ENCODE measurements around the gene ATRN.
"Not testable (repeated sequence)": the region's sequence is repeated elsewhere in the genome, so short reads cannot be mapped to it uniquely, and the experiment has no call there.

The ATRN gene

GRCh38 chr20:3510110-3510509, 39.3 kb downstream of the ATRN start:
- no peak overlapping the region for H3K27ac ChIP-seq
- DNase-seq (ENCODE audit: low read depth, low spot score), result no peak

GRCh38 chr20:3512239-3512638, 41.4 kb downstream of the ATRN start:
- DNase-seq (ENCODE audit: low read depth, low spot score); H3K27ac ChIP-seq: not testable (repeated sequence)

DNA sequence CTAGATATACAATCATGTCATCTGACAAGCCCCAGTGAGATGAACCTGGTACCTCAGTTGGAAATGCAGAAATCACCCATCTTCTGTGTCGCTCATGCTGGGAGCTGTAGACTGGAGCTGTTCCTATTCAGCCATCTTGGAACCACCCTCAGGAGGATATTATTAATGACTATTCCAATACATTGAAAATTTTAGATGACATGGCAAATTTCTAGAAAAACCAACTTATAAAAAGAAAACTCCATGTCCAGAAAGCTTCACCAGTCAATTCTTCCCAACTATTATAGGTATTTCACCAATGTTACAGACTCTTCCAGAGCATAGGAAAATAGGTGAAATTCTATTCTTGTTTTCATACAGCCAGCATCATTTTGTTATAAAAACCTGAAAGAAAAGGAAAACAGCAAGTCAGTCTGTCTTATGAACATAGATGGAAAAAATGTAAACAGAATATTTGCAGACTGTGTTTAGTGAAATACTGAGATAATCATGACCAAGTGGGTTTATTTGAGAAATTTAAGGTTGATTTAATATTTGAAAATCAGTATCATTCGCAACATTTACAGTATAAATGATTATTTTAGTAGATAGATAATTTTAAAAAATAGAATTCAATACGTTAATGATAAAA, 43.3 kb downstream of the ATRN start:
- no peak overlapping the region for H3K27ac ChIP-seq
- DNase-seq (ENCODE audit: low read depth, low spot score), result no peak

- no peak for DNase-seq (ENCODE audit: low read depth, low spot score)
Measured at GRCh38 chr20:3515379-3516170, 44.8 kb downstream of the ATRN start.

GRCh38 chr20:3521852-3522740, 51.3 kb downstream of the ATRN start:
- DNase-seq (ENCODE audit: low read depth, low spot score), result no peak

More at GRCh38 chr20:3515379-3516170, 44.8 kb downstream of the ATRN start:
- H3K27ac ChIP-seq, result no peak overlapping the region

DNA sequence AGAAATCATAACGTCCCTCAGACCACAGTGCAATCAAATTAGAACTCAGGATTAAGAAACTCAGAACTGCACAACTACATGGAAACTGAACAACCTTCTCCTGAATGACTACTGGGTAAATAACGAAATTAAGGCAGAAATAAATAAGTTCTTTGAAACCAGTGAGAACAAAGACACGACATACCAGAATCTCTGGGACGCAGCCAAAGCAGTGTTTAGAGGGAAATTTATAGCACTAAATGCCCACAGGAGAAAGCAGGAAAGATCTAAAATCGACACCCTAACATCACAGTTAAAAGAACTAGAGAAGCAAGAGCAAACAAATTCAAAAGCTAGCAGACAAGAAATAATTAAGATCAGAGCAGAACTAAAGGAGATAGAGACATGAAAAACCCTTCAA, 53.9 kb downstream of the ATRN start:
- not testable (repeated sequence) for H3K27ac ChIP-seq; DNase-seq (ENCODE audit: low read depth, low spot score)

More at GRCh38 chr20:3521852-3522740, 51.3 kb downstream of the ATRN start:
- H3K27ac ChIP-seq, result no peak overlapping the region

GRCh38 chr20:3532089-3532615, 61.3 kb downstream of the ATRN start:
- no peak overlapping the region for H3K27ac ChIP-seq
- no peak for DNase-seq (ENCODE audit: low read depth, low spot score)

DNA sequence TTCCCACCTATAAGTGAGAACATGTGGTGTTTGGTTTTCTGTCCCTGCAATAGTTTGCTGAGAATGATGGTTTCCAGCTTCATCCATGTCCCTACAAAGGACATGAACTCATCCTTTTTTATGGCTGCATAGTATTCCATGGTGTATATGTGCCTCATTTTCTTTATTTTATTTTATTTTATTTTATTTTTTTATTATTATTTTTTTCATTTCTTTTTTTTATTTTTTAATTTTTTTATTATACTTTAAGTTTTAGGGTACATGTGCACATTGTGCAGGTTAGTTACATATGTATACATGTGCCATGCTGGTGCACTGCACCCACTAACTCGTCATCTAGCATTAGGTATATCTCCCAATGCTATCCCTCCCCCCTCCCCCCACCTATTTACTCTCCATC, 66.9 kb downstream of the ATRN start:
- H3K27ac ChIP-seq; DNase-seq (ENCODE audit: low read depth, low spot score): not testable (repeated sequence)

DNA sequence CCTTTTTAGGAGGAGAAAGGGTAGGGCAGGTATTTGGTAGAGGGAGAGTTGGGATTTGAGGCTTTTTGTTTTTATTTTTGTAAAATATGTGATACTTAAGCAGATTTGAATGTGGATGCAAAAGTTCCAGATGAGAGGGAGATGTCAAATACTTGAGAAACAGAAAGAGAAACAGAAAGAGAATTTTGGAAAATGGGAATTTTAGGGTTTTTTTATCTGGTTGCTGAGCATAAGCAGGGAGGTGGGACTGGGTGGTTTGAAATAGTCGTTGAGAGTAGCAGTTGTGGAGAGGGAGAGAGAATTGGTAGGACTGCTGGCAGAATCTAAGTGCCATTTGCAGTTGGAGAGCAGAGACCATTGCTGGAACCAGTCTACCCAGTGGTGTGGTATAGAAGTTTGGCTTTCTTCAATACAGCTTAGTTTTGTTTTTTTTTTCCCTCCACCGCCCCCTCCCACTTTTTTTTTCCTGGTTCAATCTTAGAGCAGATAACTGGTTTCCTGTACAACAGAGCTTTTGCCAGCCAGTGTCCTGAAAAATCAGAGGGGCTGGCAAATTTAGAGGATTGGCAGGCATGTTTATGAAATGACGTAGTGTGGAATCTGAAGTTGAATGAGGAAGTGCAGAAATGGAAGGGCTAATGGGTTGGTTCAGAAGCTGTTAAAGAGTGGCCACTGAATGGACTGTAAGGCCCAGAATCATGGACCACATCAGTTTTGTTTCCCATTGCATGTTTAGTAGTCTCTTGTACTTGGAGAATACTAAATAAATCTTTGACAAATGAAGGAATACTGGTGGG, 68.7 kb downstream of the ATRN start:
- H3K27ac ChIP-seq, result no peak overlapping the region
- DNase-seq (ENCODE audit: low read depth, low spot score), result no peak

- DNase-seq (ENCODE audit: low read depth, low spot score), result no peak
- H3K27ac ChIP-seq, result peak overlapping the region; percentile 96
Measured at GRCh38 chr20:3541887-3542721, 71.3 kb downstream of the ATRN start.

DNA sequence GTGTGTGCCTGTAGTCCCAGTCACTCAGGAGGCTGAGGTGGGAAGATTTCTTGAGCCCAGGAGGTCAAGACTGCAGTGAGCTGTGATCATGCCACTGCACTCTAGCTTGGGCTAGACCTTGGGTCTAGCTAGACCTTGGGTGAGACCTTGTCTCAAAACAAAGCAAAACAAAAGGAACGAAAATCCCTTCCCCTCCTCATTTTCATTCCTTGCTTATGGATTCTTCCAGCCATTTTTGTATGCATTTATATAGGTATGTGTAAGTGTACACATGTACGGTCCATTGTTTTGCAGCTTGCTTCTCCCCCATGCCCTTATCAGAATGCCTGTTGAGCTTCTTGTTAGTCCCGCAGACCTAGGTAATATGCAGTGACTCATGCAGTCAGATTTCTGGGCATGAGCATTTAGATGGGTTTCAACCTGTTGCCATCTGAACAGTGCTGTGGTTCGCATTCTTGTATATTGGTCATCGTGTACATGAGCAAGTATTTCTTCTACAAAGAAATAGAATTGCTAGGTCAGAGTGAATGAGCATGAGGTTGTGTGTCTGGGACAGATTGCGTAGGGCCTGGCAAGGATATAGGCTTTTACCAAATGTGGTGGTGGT, 73.2 kb downstream of the ATRN start:
- peak overlapping the region; percentile 96 for H3K27ac ChIP-seq
- peak; percentile 100 for DNase-seq (ENCODE audit: low read depth, low spot score)

DNA sequence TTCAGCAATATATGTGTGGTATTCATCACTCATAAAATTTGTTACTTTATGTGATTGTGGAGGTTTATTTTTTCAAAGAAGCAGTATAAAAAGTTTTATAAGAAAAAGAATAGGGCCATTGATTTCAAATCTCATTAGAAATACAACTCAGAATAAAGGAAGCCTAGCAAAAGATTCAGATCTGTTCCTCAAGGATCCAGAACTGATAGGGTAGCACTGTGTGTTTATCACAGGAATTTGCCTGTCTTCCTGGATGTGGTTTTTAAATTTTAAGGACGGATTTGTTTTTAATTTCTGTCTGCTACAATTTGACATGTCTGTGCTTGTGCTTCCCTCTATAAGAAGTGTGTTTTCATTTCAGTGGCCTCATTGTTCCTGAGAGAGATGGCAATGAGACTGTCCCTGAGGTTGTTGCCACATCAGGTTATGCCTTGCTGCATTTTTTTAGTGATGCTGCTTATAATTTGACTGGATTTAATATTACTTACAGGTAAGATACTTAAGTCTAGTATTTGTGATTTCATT, 74.6 kb downstream of the ATRN start:
- DNase-seq (ENCODE audit: low read depth, low spot score), result peak; percentile 16
- H3K27ac ChIP-seq, result peak overlapping the region; percentile 96

DNA sequence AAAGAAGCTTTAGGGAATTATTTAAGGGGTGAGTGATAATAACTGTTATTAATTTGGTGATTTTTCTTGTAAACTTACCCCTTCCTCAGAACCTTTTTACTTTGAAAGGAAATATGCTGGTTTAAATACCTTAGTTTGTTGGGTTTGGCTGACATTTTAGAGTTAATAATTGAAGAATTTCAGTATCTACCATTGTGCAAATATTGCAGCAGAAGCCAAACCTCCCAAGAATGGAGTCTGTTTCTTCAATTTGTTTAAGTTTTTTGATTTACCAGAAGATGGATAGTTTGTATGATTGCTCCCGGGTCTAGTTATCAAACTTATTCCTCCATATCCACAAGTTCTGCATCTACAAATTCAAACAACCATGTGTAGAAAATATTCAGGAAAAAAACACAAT, 77.1 kb downstream of the ATRN start:
- no peak overlapping the region for H3K27ac ChIP-seq
- DNase-seq (ENCODE audit: low read depth, low spot score), result no peak

DNA sequence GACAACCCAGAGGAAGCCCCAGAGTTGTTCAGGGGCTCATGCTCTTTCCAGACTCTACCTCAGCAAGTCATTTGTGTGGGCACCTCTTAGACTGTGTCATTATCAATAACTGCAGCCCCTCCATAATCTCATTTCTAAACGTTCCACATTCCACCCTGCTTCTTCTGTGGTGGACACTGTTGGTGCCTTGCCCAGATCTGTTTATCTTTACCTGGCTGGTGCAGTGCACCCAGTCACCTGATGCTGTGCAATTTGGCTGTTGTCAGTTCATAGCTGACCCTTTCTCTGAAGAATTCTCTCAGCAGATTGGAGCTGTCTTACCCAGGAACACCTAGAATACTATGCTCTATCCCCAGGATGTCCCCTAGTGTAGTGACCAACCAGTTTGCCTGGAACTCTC, 80.0 kb downstream of the ATRN start:
- no peak for DNase-seq (ENCODE audit: low read depth, low spot score)
- H3K27ac ChIP-seq, result no peak overlapping the region

DNA sequence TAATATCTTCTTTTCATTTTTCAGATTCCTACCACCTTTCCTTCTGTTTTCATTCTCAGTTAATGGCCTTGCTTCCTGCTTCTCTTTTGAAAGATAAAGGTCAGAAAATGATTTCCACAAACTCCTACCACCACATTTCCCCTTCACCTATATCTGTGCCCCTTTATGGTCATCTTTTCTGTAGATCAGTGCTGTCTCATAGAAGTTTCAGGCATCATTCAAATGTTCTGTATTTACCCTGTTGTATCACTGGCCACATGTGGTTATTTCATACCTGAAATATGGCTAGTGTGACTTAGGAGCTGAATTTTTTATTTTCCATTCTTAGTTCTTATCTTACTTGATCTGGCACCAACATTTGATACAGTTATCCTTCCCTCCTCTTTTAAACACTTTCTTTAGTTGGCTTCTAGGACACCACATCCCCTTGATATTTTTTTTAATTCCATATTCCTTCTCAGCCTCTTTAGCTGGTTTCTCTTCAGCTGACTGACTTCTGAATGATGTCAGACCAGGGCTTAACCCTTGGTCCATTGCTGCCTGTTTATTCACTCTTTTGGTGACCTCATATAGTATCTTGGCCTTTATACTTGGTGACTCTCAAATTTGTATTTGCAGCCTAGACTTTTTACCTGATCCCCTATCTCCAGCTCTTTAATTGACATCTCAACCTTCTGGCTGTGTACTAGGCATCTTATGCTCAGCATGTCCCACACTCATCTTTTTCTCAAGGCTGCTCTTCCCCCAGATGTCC, 81.0 kb downstream of the ATRN start:
- no peak overlapping the region for H3K27ac ChIP-seq
- DNase-seq (ENCODE audit: low read depth, low spot score), result no peak

GRCh38 chr20:3553663-3554062, 82.8 kb downstream of the ATRN start:
- no peak overlapping the region for H3K27ac ChIP-seq
- DNase-seq (ENCODE audit: low read depth, low spot score), result no peak

- H3K27ac ChIP-seq, result no peak overlapping the region
- no peak for DNase-seq (ENCODE audit: low read depth, low spot score)
Measured at GRCh38 chr20:3557237-3557785, 86.5 kb downstream of the ATRN start.

Data from epithelial cell of prostate (primary cell).